ENCODE data around the gene GLT6D1.

DNA sequence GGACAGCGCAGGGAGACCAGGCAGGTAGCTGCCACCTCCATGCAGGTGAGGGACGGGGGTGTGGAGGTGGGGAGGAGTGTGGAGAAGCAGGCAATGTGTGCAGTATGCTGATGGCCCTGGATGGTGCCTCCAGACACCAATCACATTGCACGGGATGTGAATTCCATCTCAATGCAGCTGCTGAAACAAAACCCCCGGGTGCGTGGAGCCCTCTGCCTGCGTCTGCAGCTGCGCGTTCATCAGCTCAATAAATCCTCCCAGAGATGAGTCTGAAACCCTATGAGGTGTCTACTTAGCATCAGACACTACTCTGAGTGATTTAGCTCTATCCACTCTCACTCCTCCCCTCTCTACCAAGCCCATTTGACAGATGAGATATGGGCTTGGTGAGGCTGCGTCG is 49.7 kb upstream of the GLT6D1 start:
- no peak for TF ChIP-seq CTCF (conservative IDR thresholded peaks at IDR 0.05)
- no peak for TF ChIP-seq ZFX (IDR thresholded peaks at IDR 0.05)
